BLaER1 (cell line): ENCODE data around the gene KIF1A.

Source experiments
- H3K27ac ChIP-seq: shearing (Covaris generic); formaldehyde crosslinking; 2 replicates; pipeline ENCODE4 v1.8.1; 2022
- H3K27me3 ChIP-seq: shearing (Covaris generic); formaldehyde crosslinking; 2 replicates; pipeline ENCODE4 v1.8.1; 2022
- H3K36me3 ChIP-seq: shearing (Covaris generic); formaldehyde crosslinking; 2 replicates; pipeline ENCODE4 v1.8.1; 2022
- H3K4me1 ChIP-seq: shearing (Covaris generic); formaldehyde crosslinking; 2 replicates; pipeline ENCODE4 v1.8.1; 2022
- H3K4me2 ChIP-seq: shearing (Covaris generic); formaldehyde crosslinking; 2 replicates; pipeline ENCODE4 v1.8.1; 2022
- H3K4me3 ChIP-seq: shearing (Covaris generic); formaldehyde crosslinking; 2 replicates; pipeline ENCODE4 v1.8.1; 2022
- H3K9ac ChIP-seq: shearing (Covaris generic); formaldehyde crosslinking; 2 replicates; pipeline ENCODE4 v1.8.1; 2022
- H3K9me3 ChIP-seq: shearing (Covaris generic); formaldehyde crosslinking; 2 replicates; pipeline ENCODE4 v1.8.1; 2022
- H4K20me1 ChIP-seq: shearing (Covaris generic); formaldehyde crosslinking; 2 replicates; pipeline ENCODE4 v1.8.1; 2022
- Cebpa-rat ChIP-seq: shearing (Covaris generic); IDR thresholded peaks from 2 replicates; pipeline ENCODE4 v1.8.1; 2022

KIF1A gene

DNA sequence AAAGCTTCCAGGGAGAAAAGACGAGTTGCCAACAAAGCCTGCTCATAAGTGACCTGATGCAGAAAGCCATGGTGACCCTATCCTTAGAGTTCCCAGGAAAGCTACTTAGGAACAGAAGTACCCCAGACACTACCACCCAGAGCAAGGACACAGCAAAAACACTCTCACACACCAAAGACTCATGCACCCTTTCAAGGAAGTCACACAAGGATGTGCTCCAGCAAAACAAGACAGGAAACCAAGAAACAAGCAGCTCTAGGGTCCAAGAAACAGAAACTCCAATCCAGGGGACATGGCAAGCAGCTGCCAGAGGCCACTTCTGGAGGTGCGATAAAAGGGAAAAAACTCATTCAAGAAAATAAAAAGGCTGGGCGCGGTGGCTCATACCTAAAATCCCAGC, 5.7 kb downstream of the KIF1A start:
- Histone ChIP-seq H3K36me3 (no peaks in the 10 kb centered on the region), H3K4me2 (no peak overlapping the region), H4K20me1 (peaks cover 16% of the 10 kb centered on the region; the same call in 1 of the 2 replicates), H3K27ac (no peak overlapping the region), H3K4me1 (no peaks in the 10 kb centered on the region), H3K4me3 (no peak overlapping the region), H3K9me3 (peaks cover 39% of the 10 kb centered on the region), H3K27me3 (peaks cover 38% of the 10 kb centered on the region), H3K9ac (no peak overlapping the region)
- TF ChIP-seq Cebpa-rat, result no peak

- H3K9me3 ChIP-seq, result peaks cover 39% of the 10 kb centered on the region
- H3K27ac ChIP-seq, result no peak overlapping the region
- H3K27me3 ChIP-seq, result peaks cover 29% of the 10 kb centered on the region
- peaks cover 13% of the 10 kb centered on the region; the same call in 1 of the 2 replicates for H4K20me1 ChIP-seq
- H3K36me3 ChIP-seq, result no peaks in the 10 kb centered on the region
- no peak overlapping the region for H3K9ac ChIP-seq
- no peaks in the 10 kb centered on the region for H3K4me1 ChIP-seq
- no peak overlapping the region for H3K4me2 ChIP-seq
- TF ChIP-seq Cebpa-rat, result no peak
- no peak overlapping the region for H3K4me3 ChIP-seq
These were observed 6.6 kb downstream of the KIF1A start for GRCh38 chr2:240813231-240813921.

- peaks cover 23% of the 10 kb centered on the region for H3K27me3 ChIP-seq
- peaks cover 6% of the 10 kb centered on the region; the same call in 1 of the 2 replicates for H4K20me1 ChIP-seq
- H3K4me2 ChIP-seq, result no peak overlapping the region
- H3K36me3 ChIP-seq, result no peaks in the 10 kb centered on the region
- no peak overlapping the region for H3K9ac ChIP-seq
- no peak overlapping the region for H3K27ac ChIP-seq
- H3K9me3 ChIP-seq, result peaks cover 39% of the 10 kb centered on the region
- no peak for TF ChIP-seq Cebpa-rat
- no peaks in the 10 kb centered on the region for H3K4me1 ChIP-seq
- H3K4me3 ChIP-seq, result no peak overlapping the region
These were observed 7.3 kb downstream of the KIF1A start for GRCh38 chr2:240812721-240813120.

- H3K27me3 ChIP-seq, result peaks cover 19% of the 10 kb centered on the region
- peaks cover 39% of the 10 kb centered on the region for H3K9me3 ChIP-seq
- no peak overlapping the region for H3K4me2 ChIP-seq
- no peak overlapping the region for H3K9ac ChIP-seq
- H4K20me1 ChIP-seq, result peaks cover 2% of the 10 kb centered on the region; the same call in 1 of the 2 replicates
- H3K4me3 ChIP-seq, result no peak overlapping the region
- no peak for TF ChIP-seq Cebpa-rat
- no peak overlapping the region for H3K27ac ChIP-seq
- H3K36me3 ChIP-seq, result no peaks in the 10 kb centered on the region
- no peaks in the 10 kb centered on the region for H3K4me1 ChIP-seq
These were observed 7.7 kb downstream of the KIF1A start for GRCh38 chr2:240812301-240812680.

- no peak overlapping the region for H3K9ac ChIP-seq
These were observed 8.4 kb downstream of the KIF1A start for GRCh38 chr2:240811346-240812300.

DNA sequence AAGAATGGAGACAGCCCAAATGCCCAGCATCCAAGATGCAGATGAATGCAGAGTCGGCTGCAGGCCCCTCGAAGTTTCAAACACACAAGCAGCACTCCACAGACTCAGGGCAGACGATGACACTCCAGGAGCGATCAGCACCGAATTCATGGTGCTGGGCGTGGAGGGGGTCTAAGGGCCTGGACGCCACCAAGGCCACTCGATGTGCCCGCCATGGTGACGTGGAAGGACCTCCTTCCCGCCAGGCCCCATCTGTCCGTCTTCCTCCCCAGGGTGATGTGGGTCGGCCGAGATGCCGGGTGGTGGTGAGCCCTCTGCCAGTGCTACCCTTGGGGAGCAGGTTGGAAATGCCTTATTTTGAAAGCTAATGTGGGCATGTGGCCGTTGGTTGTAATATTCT, 9.4 kb downstream of the KIF1A start:
- Histone ChIP-seq H4K20me1 (no peaks in the 10 kb centered on the region), H3K36me3 (no peaks in the 10 kb centered on the region), H3K27me3 (0 out of 2 replicates have a peak, but pooled peaks cover 7% of the 10 kb centered on the region), H3K9ac (no peak overlapping the region), H3K4me1 (no peaks in the 10 kb centered on the region), H3K9me3 (peaks cover 46% of the 10 kb centered on the region), H3K4me3 (no peak overlapping the region), H3K4me2 (no peak overlapping the region), H3K27ac (no peak overlapping the region)
- no peak for TF ChIP-seq Cebpa-rat

More at GRCh38 chr2:240811346-240812300, 8.4 kb downstream of the KIF1A start:
- no peaks in the 10 kb centered on the region for H3K36me3 ChIP-seq
- H3K9me3 ChIP-seq, result peaks cover 39% of the 10 kb centered on the region
- H3K27ac ChIP-seq, result no peak overlapping the region
- no peak for TF ChIP-seq Cebpa-rat
- H3K4me1 ChIP-seq, result no peaks in the 10 kb centered on the region
- H4K20me1 ChIP-seq, result no peaks in the 10 kb centered on the region
- no peak overlapping the region for H3K4me3 ChIP-seq
- 0 out of 2 replicates have a peak, but pooled peaks cover 12% of the 10 kb centered on the region for H3K27me3 ChIP-seq
- H3K4me2 ChIP-seq, result no peak overlapping the region

- no peaks in the 10 kb centered on the region for H4K20me1 ChIP-seq
- peaks cover 45% of the 10 kb centered on the region for H3K9me3 ChIP-seq
- no peak for TF ChIP-seq Cebpa-rat
- no peaks in the 10 kb centered on the region for H3K36me3 ChIP-seq
- H3K9ac ChIP-seq, result no peak overlapping the region
- H3K27ac ChIP-seq, result no peak overlapping the region
- 0 out of 2 replicates have a peak, but pooled peaks cover 7% of the 10 kb centered on the region for H3K27me3 ChIP-seq
- no peaks in the 10 kb centered on the region for H3K4me1 ChIP-seq
- H3K4me3 ChIP-seq, result no peak overlapping the region
- no peak overlapping the region for H3K4me2 ChIP-seq
These were observed 9.8 kb downstream of the KIF1A start for GRCh38 chr2:240810199-240810598.

- Histone ChIP-seq H3K27me3 (0 out of 2 replicates have a peak, but pooled peaks cover 5% of the 10 kb centered on the region), H3K9me3 (peaks cover 36% of the 10 kb centered on the region), H3K4me3 (no peak overlapping the region), H3K9ac (no peak overlapping the region), H4K20me1 (no peaks in the 10 kb centered on the region), H3K36me3 (no peaks in the 10 kb centered on the region), H3K4me1 (no peaks in the 10 kb centered on the region), H3K27ac (no peak overlapping the region), H3K4me2 (no peak overlapping the region)
- no peak for TF ChIP-seq Cebpa-rat
These were observed 10.7 kb downstream of the KIF1A start for GRCh38 chr2:240809276-240809675.

- H4K20me1 ChIP-seq, result no peaks in the 10 kb centered on the region
- H3K9me3 ChIP-seq, result peaks cover 11% of the 10 kb centered on the region
- H3K27me3 ChIP-seq, result no peaks in the 10 kb centered on the region
- no peak for TF ChIP-seq Cebpa-rat
- no peak overlapping the region for H3K4me2 ChIP-seq
- no peak overlapping the region for H3K27ac ChIP-seq
- H3K9ac ChIP-seq, result no peak overlapping the region
- no peaks in the 10 kb centered on the region for H3K4me1 ChIP-seq
- no peak overlapping the region for H3K4me3 ChIP-seq
- H3K36me3 ChIP-seq, result no peaks in the 10 kb centered on the region
These were observed 13.6 kb downstream of the KIF1A start for GRCh38 chr2:240806459-240806858.

- H3K4me1 ChIP-seq, result no peaks in the 10 kb centered on the region
These were observed 14.0 kb downstream of the KIF1A start for GRCh38 chr2:240806006-240806405.

More at GRCh38 chr2:240806006-240806405, 14.0 kb downstream of the KIF1A start:
- no peak overlapping the region for H3K27ac ChIP-seq
- no peak overlapping the region for H3K4me3 ChIP-seq
- H3K27me3 ChIP-seq, result no peaks in the 10 kb centered on the region
- no peak overlapping the region for H3K4me2 ChIP-seq
- H3K9me3 ChIP-seq, result peaks cover 11% of the 10 kb centered on the region
- no peak overlapping the region for H3K9ac ChIP-seq
- no peaks in the 10 kb centered on the region for H4K20me1 ChIP-seq
- TF ChIP-seq Cebpa-rat, result no peak
- no peaks in the 10 kb centered on the region for H3K36me3 ChIP-seq
